ENCODE data around the gene NKX2-2.

- TF ChIP-seq CTCF (IDR thresholded peaks at IDR 0.05), result no peak
- no peak for TF ChIP-seq POLR2A (IDR thresholded peaks at IDR 0.05)
Measured at GRCh38 chr20:21554376-21554890, 40.6 kb upstream of the NKX2-2 start.
